Upper lobe of left lung (tissue), 6 donors: ENCODE data around the gene CSPG5. TPM values are rescaled to one million over a fixed set of nuclear protein-coding genes. Genes with fewer than 3 reads are reported as not detected.

Experiments
- ATAC-seq, 2 donors: fragments of 200-7000 bp; cut with Tn5 transposase; one replicate each; pipeline ENCODE4 v1.9.1; 2022; ENCODE audit warnings: mild to moderate bottlenecking in 2 of 2, moderate library complexity in 2 of 2; ENCODE audit not compliant: low FRiP score in 2 of 2
- DNase-seq, 2 donors: peaks; one replicate each; pipeline ENCODE4 v3.0.0-alpha.2; 2019 to 2020
- H3K27ac ChIP-seq, 4 donors: fragments of 200-600 bp; sonication (generic); one replicate each; pipeline ENCODE4 v1.5.1; 2016 to 2019
- H3K27me3 ChIP-seq, 4 donors: fragments of 200-600 bp; sonication (generic); one replicate each; pipeline ENCODE4 v1.5.1; 2017 to 2019
- H3K36me3 ChIP-seq, 4 donors: fragments of 200-600 bp; sonication (generic); one replicate each; pipeline ENCODE4 v1.5.1; 2016 to 2019
- H3K4me1 ChIP-seq, 4 donors: fragments of 200-600 bp; sonication (generic); one replicate each; pipeline ENCODE4 v1.5.1; 2018 to 2019
- H3K4me3 ChIP-seq, 4 donors: fragments of 200-600 bp; sonication (generic); one replicate each; pipeline ENCODE4 v1.5.1; 2017 to 2019; ENCODE audit warnings: mild to moderate bottlenecking in 2 of 4, moderate library complexity in 1 of 4
- H3K9me3 ChIP-seq, 4 donors: fragments of 200-600 bp; sonication (generic); one replicate each; pipeline ENCODE4 v1.5.1; 2018 to 2019
- CTCF ChIP-seq, 6 experiments: fragments of 450-650 bp in 4 of 6; fragments of 200-600 bp in 2 of 6; sonication (generic) in 2 of 6; IDR thresholded peaks; one replicate each; pipeline ENCODE4 v1.5.1; 2016 to 2019; ENCODE audit warnings: antibody characterized with exemption in 6 of 6
- EP300 ChIP-seq, 4 donors: sonication (generic); formaldehyde crosslinking; IDR thresholded peaks; one replicate each; pipeline ENCODE4 v1.5.1; 2017; ENCODE audit warnings: antibody characterized with exemption in 4 of 4, control low read depth in 2 of 4
- POLR2A ChIP-seq, 4 donors: fragments of 450-650 bp; IDR thresholded peaks; one replicate each; pipeline ENCODE4 v1.5.1; 2016 to 2017; ENCODE audit warnings: antibody characterized with exemption in 4 of 4, mild to moderate bottlenecking in 2 of 4
- POLR2AphosphoS5 ChIP-seq, 2 donors: sonication (generic); formaldehyde crosslinking; IDR thresholded peaks; one replicate each; pipeline ENCODE4 v1.5.1; 2017; ENCODE audit warnings: antibody characterized with exemption in 2 of 2
- WGBS, 2 donors: methylation state at CpG; one replicate each; pipeline ENCODE4 v1.1.5; 2017 to 2018; 5-methylcytosine and 5-hydroxymethylcytosine counted together
- total RNA-seq, 6 donors: library from RNA; depleted of rRNA in 4 of 6; stranded (reverse); fragments of >200 nt in 4 of 6; gene quantifications; one replicate each; pipeline versions ENCODE4 v1.1.0 to v1.2.1, GENCODE V29; 2016 to 2021
- donor health status: DM: no; HTN: no; CAD: no; lungs with moderate emphysema.
- donor health status: DM: no; HTN: yes; CAD: no; lungs with severe emphysema.

The CSPG5 gene
- total RNA-seq, 6 donors from 2014 or later: 4.2 to 12.3 (median 6.5) TPM

GRCh38 chr3:47583320-47584075 is 4.8 kb upstream of the CSPG5 start:
- no peak for TF ChIP-seq CTCF (IDR thresholded peaks at IDR 0.05)
- TF ChIP-seq POLR2AphosphoS5 (IDR thresholded peaks at IDR 0.05): no peak
- TF ChIP-seq EP300 (IDR thresholded peaks at IDR 0.05): no peak
- TF ChIP-seq POLR2A (IDR thresholded peaks at IDR 0.05): no peak
- WGBS, 2 donors: 76 to 81% methylated on average over 2 of the region's 3 CpGs
- Histone ChIP-seq H3K27ac (no peak overlapping the region), H3K36me3 (peaks cover 0 to 31% (median 14%) of the 10 kb centered on the region in 4 donors), H3K27me3 (peaks cover 0 to 10% (median 7%) of the 10 kb centered on the region in 4 donors), H3K9me3 (no peaks in the 10 kb centered on the region), H3K4me3 (no peak overlapping the region), H3K4me1 (peaks cover 6 to 7% (median 6%) of the 10 kb centered on the region in 4 donors)
- ATAC-seq: no peak
- no peak for DNase-seq

- TF ChIP-seq CTCF (IDR thresholded peaks at IDR 0.05) (no peak), EP300 (IDR thresholded peaks at IDR 0.05) (no peak), POLR2A (IDR thresholded peaks at IDR 0.05) (no peak), POLR2AphosphoS5 (IDR thresholded peaks at IDR 0.05) (no peak)
- H3K4me3 ChIP-seq: no peak overlapping the region
- H3K27ac ChIP-seq: no peak overlapping the region
- no peaks in the 10 kb centered on the region for H3K9me3 ChIP-seq
- 89 to 90% methylated on average over 4 of the region's 4 CpGs for WGBS, 2 donors
- H3K36me3 ChIP-seq: peaks cover 0 to 15% (median 2%) of the 10 kb centered on the region in 4 donors
- DNase-seq: no peak
- no peak for ATAC-seq
- peaks cover 0 to 19% (median 13%) of the 10 kb centered on the region in 4 donors for H3K27me3 ChIP-seq
- H3K4me1 ChIP-seq: peaks cover 14 to 20% (median 16%) of the 10 kb centered on the region in 4 donors
These were observed 3.2 kb upstream of the CSPG5 start for GRCh38 chr3:47581835-47582234.

- no peak for DNase-seq
- peaks cover 0 to 23% (median 14%) of the 10 kb centered on the region in 4 donors for H3K27me3 ChIP-seq
- TF ChIP-seq POLR2AphosphoS5 (IDR thresholded peaks at IDR 0.05) (no peak), POLR2A (IDR thresholded peaks at IDR 0.05) (no peak), EP300 (IDR thresholded peaks at IDR 0.05) (no peak), CTCF (IDR thresholded peaks at IDR 0.05) (no peak)
- peaks cover 0 to 10% (median 0%) of the 10 kb centered on the region in 4 donors for H3K36me3 ChIP-seq
- no peak for ATAC-seq
- H3K4me1 ChIP-seq: peaks cover 14 to 20% (median 16%) of the 10 kb centered on the region in 4 donors
- H3K27ac ChIP-seq: no peak overlapping the region
- H3K4me3 ChIP-seq: no peak overlapping the region
- H3K9me3 ChIP-seq: no peaks in the 10 kb centered on the region
- WGBS, 2 donors: 79 to 80% methylated on average over 5 of the region's 5 CpGs
These were observed 2.8 kb upstream of the CSPG5 start for GRCh38 chr3:47581422-47581821.

- TF ChIP-seq POLR2AphosphoS5 (IDR thresholded peaks at IDR 0.05) (no peak), POLR2A (IDR thresholded peaks at IDR 0.05) (no peak), EP300 (IDR thresholded peaks at IDR 0.05) (no peak)
- H3K9me3 ChIP-seq: no peaks in the 10 kb centered on the region
- no peak overlapping the region for H3K4me3 ChIP-seq
- H3K36me3 ChIP-seq: peaks cover 0 to 2% (median 0%) of the 10 kb centered on the region in 4 donors
- DNase-seq: no peak
- 63 to 76% methylated on average over 4 of the region's 4 CpGs for WGBS, 2 donors
- peaks cover 14 to 20% (median 16%) of the 10 kb centered on the region in 4 donors for H3K4me1 ChIP-seq
- H3K27me3 ChIP-seq: peaks cover 0 to 23% (median 14%) of the 10 kb centered on the region in 4 donors
- H3K27ac ChIP-seq: no peak overlapping the region
- no peak for ATAC-seq
These were observed 1.8 kb upstream of the CSPG5 start for GRCh38 chr3:47580481-47580880.

GRCh38 chr3:47579875-47580274 is 1.2 kb upstream of the CSPG5 start:
- H3K27ac ChIP-seq: no peak overlapping the region
- DNase-seq: no peak
- WGBS, 2 donors: 76 to 91% methylated on average over 2 of the region's 2 CpGs
- ATAC-seq: no peak
- H3K36me3 ChIP-seq: no peaks in the 10 kb centered on the region
- peaks cover 14 to 20% (median 16%) of the 10 kb centered on the region in 4 donors for H3K4me1 ChIP-seq
- no peak overlapping the region for H3K4me3 ChIP-seq
- H3K9me3 ChIP-seq: no peaks in the 10 kb centered on the region
- TF ChIP-seq CTCF (IDR thresholded peaks at IDR 0.05) (no peak), POLR2AphosphoS5 (IDR thresholded peaks at IDR 0.05) (no peak), POLR2A (IDR thresholded peaks at IDR 0.05) (no peak), EP300 (IDR thresholded peaks at IDR 0.05) (no peak)
- H3K27me3 ChIP-seq: peaks cover 0 to 23% (median 14%) of the 10 kb centered on the region in 4 donors
